Endometrial microvascular endothelial cells (primary cell): Measurements from ENCODE around the gene KCNB1. TPM values are rescaled to one million over a fixed set of nuclear protein-coding genes. Genes with fewer than 3 reads are reported as not detected.

Experiments
- in situ Hi-C: cut with HindIII; loops from 2 replicates; pipeline ENCODE4 v1.10.0; 2017; ENCODE audit warnings: low sequenced_read_pairs, low pct_unique_long_range_greater_than_20kb; ENCODE audit errors: inconsistent ontology term
- total RNA-seq: library from RNA; depleted of rRNA; stranded (reverse); fragments of >200 nt; gene quantifications from one replicate; pipeline ENCODE4 v1.2.3, GENCODE V29; 2015; ENCODE audit errors: inconsistent ontology term

The KCNB1 gene
- not detected for total RNA-seq

DNA sequence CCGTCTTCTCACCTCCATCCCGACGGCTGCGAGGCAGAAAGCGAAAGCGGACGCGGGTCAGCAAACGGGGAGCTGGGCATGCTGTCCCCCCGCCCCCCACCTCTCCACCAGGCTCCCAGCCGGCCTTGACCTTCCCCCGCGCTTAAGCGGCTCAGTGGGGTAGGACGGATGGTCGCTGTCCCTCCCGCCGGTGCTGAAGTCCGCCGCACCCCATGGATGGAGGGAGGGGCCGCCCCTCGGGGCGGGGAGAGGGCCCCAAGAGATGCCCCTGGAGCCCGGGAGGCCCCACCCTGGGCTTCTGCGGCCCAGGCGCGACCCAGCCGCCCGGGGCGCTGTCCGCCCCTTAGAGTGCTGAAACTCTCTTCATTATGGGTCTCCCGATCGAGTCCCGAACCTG is at the start of gene KCNB1:
Gene KCNB1, minus strand, starts transcription at position 48 of the 397 bp plus-strand sequence. CDS start 188 bp downstream, outside the sequence.
- in situ Hi-C loops: no loop called here

DNA sequence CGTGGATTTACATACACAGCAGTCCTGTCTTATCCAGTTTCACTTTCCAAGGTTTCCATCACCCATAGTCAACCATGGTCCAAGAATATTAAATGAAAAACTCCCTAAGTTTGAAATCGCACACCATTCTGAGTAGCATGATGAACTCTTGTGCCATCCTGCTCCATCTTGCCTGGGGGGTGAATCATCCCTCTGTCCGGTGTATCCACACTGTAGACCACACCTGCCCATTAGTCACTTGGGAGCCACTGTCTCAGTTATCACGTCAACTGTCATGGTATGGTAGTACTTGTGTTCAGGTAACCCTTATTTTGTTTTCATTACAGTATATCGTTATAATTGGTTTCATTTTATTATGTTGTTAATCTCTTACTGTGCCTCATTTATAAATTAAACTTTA is 47.0 kb upstream of the KCNB1 start:
- in situ Hi-C loops: no loop called here

DNA sequence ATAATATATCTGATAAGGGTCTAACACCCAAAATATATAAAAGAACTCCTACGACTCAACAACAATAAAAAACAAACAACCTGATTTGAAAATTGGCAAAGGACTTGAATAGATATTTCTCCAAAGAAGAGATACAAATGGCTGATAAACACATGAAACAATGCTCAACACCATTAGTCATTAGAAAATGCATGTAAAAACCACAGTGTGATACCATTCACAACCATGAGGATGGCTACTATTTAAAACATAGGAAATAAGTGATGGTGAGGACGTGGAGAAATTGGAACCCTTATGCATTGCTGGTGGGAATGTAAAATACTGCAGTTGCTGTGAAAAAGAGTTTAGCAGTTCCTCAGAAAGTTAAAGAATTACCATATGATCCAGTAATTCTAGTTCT is 44.1 kb upstream of the KCNB1 start:
- in situ Hi-C loops: no loop called here

DNA sequence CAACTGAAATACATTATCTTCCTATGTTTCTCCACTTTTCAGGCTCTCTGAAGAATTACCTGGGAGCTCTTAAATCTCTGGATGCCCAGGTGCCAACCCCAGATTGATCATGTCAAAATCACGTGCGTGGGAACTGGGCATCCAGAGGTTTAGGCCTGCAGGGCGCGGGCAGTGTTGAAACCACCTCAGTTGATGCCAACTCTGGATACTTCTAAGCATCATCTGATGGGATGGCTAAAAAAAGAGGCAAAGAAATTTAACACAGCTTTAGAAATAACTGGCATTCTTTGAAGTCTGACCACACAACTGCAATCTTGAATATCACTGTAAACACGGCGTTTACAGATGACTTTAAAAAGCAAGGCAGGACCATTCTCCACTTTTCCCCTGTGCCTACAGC is 43.6 kb upstream of the KCNB1 start:
- in situ Hi-C loops: no loop called here

DNA sequence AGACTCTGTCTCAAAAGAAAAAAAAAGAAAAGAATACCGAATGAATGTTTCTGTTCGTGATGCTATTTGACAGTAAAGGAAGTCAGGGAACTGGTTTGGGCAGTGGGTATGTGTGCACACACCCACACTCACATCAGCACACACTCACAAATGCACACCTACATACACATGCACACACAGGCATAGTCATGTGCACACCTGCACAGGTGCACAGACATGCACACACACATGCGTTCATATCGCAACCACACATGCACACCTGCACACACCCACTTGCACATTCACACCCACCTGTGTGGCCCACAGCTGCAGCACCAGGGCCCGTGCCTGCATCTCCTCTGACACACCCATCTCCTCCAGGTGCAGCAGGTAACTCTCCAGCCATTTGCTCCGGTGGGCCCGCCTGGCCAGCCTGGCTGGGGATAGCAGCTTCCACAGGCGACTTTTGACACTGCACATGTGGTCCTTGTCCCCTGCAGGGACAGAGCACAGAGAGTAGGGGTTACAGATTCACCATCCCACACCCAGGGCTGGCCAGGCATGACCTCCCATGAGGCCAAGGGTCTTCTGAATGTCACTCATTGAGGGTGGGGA is 41.4 kb upstream of the KCNB1 start:
- in situ Hi-C loops: no loop called here

DNA sequence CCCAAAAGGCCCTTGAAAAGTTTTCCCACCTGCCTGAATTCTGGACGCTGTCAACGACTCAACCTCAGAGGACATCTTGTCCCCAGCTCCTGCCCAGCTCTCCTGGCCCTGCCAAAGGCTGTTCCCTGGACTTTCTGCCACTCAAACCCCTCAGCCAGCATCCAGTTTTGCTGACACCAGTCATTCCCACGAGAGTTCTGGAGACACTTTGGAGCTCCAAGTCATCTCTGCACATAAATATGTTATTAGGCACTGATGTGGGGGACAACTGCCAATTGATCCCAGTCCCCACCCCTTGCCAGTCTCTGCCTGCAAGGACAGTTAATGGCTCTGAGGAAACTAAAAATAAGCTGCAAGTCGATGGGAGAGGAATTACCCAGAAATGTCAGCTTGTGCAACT is 38.9 kb upstream of the KCNB1 start:
- in situ Hi-C loops: no loop called here

DNA sequence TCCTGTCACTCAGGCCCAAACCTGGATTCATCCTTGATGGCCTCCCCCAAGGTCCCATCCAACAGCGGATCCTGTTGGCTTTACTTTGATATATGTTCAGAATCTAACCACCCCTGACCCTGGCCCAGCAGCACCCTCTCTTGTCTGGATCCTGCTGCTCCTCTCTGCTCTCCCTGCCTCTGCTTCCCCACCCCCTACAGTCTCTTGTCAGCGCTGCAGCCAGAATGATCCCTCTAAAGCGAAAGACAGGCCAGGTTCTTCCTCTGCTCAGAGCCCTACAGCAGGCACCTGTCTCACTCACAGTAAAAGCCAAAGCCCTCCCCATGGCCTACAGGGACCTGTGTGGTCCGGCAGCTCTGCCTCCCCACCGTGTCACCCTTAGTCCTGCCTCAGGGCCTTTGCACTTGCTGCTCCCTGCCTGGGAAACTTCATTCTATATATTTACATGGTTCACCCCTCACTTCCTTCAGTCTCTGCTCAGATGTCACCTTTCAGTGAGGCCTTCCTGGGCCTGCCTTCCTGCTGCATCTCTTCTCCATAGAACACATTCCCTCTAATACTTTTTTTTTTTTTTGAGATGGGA is 37.4 kb upstream of the KCNB1 start:
- in situ Hi-C loops: no loop called here

DNA sequence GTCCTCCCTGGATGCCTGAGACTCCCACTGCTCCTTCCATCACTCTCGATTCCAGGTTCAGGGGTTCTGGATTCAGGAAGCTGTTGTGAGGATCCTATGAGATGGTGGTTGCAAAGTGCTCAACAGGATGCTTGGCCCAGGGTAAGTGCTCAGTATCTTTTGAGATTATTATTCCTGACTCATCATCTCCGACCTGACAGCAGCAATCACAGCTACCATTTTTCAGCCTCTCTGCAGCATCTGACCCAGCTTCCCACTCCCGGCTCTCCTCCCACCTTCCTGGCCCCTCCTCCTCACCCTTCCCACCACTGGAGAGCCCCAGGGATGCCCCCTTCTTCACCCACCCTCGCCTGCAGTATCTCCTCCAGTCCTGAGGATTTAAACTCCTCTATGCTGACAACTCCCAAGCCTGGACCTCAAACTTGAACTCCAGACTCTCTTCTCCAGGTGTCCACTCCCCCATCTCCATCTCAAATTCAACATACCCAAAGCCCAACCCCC is 36.8 kb upstream of the KCNB1 start:
- in situ Hi-C loops: no loop called here

DNA sequence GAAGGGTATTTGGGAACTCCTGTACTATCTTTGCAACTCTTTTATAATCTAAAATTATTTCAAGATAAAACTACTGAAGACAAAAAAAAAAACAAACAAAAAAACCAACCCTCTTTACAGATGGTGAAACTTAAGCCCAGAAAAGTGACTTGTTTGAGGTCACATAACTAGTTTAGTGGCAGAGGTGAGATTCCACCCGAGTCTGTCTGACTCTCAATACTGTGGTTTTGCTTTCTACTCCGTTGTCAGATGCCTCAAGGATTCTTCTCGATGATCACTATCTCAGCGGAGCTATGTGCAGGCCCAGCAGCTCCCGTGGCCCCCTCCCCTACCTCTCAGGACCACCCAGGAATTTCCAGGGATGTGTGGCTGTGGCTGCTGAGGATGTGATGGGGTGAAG is 36.1 kb upstream of the KCNB1 start:
- in situ Hi-C loops: no loop called here

DNA sequence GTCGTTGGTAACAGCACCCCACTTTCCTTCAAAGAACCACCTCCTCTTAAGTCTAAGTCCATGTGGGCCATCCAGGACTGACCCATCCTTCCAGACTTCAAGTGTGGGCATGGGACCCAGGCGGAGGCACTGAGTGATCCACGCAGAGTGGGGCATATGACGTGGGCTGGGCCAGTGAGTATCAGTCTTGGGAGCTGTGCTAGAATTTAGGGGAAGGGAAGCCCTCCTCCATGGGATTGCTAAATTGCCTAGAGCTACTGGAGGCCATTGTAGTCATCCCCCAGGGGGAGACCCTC is 35.3 kb upstream of the KCNB1 start:
- in situ Hi-C loops: no loop called here

DNA sequence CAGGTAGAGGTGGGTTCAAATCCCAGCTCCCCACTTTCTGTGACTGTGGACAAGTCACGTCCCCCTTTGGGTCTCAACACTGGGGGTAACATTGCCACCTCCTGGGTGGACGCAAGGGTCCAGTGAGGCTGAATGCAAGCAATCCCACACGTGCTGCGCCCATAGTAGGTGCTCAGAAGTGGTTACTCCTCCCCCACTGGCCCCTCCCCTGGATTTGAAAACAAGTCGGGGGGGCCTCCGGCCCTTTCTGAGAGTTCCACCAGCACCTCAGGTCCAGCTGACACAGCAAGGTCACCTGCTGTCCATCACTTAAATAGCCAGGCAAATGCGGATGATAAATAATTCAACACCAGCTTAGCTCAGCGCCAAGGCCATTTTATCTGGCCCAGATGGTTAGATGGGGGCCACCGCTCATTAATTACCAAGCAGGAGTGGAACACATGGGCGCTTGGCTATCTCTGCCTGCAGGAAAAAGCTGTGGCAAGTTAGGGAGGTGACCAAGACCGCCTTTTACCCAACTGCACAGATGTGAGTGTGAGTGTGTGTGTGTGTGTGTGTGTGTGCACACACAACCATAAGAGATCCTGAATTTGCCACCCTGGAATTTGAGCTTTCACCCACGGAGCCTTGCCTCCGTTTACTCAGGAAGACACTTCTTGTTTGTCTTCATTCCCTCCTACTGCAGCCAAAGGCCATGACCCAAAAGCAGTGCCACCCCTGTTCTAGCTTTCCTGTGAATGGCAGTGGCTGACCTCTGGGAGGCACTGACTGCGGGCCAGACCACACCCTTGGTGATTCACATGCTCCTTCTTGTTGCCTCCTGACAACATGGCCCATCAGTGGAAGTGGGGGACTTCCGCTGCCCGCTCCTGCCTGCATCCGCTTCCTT is 34.7 kb upstream of the KCNB1 start:
- in situ Hi-C loops: no loop called here

DNA sequence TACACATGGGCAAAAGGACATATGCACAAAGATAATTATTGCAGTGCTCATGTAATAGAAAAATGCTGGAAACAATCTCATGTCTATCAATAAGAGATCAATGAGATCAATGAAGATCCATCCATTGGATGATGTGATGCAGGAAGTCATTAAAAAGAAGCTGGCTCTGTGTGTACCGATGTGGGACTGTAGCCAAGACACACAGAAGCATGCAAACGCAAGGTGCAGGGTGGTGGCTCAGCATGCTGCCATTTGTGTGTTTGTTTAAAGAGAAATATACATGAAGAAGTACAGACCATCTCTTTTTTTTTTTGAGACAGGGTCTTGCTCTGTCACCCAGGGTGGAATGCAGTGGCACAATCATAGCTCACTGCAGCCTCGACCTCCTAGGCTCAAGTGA is 33.1 kb upstream of the KCNB1 start:
- in situ Hi-C loops: no loop called here

DNA sequence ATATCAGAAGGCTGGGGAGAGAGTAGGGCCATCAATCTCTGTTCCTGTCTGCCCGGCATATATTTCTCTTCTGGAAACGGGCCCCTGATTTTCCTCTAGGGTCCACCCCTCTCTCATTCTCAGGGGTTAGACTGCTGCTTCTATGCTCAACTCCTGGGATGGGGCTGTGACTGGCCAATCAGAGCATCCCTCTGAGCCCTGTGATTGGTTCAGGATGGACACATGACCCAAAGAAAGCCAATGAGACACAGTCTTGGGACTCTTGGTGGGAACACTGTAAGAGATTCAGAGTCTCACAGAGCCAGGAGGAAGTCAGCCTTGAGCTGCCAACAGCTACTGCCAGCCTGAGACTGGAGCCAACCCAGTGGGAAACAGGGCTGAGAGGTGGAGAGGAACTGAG is 31.0 kb upstream of the KCNB1 start:
- in situ Hi-C loops: no loop called here

DNA sequence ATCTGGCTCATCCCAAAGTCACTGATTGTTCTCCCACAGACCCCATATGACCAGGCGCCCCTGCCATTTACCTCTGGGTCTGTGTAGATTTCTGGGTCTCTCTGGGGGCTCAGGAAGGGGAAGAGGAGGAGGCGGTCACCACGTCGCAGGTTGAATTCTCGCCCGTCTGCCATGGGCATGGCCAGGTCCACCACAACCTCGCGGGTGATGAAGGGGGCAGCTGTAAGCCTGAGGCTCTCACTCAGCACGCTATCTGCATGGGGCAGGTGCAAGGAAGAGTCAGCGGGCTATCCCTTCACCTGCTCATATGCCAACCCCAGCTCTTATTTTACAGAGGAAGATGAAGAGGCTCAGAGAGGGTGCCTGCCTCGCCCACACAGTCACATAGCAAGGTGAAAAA is 30.5 kb upstream of the KCNB1 start:
- in situ Hi-C loops: no loop called here

DNA sequence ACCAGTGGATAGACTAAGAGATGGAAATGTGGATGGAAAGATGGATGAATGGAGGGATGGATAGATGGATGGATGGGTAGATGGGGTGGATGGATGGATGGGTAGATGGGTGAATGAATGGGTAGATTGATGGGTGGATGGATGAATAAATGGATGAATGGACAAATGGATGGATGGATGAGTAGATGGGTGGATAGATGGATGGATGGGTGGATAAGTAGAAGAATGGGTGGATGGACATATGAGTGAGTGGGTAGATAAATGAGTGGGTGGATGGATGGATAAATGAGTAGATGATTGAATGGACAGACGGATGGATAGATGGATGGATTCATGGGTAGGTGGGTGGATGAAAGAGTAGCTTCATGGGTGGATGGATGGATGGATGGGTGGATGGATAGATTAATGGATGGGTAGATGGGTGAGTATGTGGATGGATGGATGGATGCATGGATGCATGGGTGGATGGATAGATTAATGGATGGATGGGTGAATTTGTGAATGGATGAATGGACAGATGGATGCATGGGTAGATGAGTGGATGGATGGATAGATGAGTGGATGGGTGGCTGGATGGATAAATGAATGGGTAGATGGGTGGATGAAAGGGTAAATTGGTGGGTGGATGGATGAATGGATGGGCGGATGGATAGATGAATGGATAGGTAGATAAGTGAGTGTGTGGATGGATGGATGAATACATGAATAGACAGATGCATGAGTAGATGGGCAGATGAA is 29.5 kb upstream of the KCNB1 start:
- in situ Hi-C loops: no loop called here

DNA sequence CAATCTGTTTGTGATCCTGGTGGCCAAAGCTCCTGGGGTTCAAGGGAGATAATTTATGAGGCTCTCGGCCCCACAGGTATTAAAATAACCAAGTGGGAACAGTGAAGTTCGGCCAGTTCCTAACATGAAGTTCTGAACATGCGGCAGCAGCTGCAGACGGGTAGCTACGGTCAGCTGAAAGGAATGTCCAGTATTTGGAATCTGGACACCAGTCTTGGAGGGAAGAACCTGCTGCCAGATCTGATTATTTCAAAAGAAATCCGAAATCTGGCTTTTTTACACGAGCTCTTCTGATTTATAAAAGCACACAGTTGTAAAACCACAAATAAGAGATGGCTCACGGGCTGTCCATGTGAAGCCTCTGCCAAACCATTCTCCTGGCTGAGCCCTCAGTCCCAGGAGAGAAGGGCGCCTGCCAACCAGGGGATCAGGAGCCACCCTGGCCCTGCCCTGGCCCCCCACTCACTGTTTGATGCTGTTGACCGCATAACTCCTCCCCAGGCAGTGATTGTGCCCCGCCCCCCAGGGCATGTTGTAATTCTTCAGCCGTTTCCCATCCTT is 28.2 kb upstream of the KCNB1 start:
- in situ Hi-C loops: no loop called here

DNA sequence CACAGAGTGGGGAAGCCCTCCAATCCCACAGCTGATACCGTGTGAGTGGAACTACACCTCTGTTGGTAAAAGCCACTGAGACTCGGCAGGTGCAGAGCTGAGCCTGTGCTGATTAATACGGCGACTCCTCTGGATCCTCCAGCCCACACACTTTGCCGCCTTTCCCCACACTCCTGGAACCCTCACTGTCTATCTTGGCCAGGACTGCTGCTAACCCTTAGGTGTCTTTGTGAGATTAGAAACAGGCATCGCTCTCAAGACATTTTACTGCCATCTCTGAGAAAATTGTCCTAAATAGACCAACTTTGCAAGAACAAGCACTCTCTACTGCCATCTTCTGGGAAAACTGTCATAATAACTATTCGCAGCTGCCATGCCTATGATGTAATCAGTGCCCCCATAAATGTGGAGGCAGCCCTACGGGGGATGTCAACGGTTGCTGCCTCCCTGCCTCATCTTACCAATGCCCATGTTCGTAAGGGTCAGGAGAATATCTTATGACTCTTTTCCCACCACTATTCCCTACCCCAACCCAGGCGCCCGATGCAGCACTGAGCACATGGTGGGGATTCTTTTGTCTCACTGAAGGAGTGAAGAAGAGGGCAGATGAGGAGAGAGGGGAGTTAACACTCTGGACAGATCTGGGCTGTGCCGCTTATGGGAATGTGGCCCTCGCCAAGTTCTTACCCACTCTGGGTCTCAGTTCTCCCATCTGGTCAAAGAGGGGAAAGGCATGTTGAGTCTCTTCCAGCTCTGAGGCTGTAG is 26.1 kb upstream of the KCNB1 start:
- in situ Hi-C loops: no loop called here

DNA sequence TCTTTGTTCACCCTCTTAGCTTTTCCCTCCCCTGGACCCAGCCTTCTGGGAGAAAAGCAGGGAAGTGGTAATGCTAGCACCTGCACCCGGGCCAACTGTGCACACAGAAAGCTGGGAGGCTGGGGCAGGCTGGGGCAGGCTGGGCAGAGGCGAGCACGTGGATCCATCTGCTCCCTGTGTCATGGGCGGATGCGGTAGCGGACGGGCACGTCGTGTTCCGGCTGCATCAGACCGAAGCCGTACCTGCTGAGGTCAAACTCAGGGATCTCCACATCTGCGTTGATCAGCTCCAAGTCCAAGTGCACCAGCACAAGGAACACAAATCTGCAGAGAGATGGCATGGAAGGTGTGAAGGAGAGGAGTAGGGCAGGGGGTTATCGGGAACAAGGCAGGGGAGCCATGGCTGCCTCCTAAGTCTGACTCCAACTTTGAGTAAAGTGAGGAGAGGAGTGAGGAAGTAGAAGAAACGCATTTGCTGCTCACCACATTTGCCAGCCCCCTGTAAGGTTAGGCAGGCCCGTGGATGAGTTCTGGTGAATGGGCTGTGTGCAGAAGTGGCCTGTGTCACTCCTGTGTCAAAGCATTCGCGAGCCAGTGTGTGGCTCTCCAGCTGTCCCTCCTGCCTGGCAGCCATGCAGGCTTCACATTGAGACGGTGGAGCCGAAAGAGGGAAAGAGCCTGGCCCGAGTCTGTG is 25.4 kb upstream of the KCNB1 start:
- in situ Hi-C loops: no loop called here
